Endothelial cell of hepatic sinusoid (primary cell): ENCODE measurements around the gene ATP23.

Source experiments
- in situ Hi-C: cut with HindIII; loops from 2 replicates; pipeline ENCODE4 v1.10.0; 2017; ENCODE audit warnings: low sequenced_read_pairs

ATP23 gene, protein sequence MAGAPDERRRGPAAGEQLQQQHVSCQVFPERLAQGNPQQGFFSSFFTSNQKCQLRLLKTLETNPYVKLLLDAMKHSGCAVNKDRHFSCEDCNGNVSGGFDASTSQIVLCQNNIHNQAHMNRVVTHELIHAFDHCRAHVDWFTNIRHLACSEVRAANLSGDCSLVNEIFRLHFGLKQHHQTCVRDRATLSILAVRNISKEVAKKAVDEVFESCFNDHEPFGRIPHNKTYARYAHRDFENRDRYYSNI

DNA sequence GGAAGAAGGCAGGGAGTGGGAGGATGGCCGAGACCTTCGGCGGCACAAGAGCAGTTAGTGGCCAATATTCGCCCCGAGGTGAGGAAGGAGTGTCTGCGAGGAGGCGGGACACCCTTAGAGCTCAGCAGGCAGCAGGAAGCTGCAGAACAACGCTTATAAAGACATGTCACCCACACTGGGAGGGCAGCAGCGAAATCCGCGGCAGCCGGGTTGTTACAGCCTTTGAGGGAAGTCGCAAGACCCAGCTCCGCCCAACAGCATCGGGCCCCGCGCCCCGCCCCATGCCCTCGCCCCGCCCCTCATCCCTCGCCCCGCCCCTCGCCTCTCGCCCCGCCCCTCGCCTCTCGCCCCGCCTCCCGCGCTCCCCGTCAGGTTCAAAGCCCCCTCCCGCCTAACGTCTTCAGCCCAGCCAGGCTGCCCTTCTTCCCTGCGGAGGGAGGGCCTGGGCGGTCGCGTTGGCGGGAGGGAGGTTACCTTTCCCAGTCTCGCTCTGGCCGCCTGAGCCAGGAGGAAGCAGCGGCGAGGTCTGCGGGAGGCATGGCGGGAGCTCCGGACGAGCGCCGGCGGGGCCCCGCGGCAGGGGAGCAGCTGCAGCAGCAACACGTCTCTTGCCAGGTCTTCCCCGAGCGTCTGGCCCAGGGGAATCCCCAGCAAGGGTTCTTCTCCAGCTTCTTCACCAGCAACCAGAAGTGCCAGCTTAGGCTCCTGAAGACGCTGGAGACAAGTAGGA, at the start of gene ATP23:
Gene ATP23 (plus strand): TSS at position 403 of the 730 bp plus-strand sequence. CDS start 135 bp downstream, at position 538.
- in situ Hi-C loops: no loop called here

DNA sequence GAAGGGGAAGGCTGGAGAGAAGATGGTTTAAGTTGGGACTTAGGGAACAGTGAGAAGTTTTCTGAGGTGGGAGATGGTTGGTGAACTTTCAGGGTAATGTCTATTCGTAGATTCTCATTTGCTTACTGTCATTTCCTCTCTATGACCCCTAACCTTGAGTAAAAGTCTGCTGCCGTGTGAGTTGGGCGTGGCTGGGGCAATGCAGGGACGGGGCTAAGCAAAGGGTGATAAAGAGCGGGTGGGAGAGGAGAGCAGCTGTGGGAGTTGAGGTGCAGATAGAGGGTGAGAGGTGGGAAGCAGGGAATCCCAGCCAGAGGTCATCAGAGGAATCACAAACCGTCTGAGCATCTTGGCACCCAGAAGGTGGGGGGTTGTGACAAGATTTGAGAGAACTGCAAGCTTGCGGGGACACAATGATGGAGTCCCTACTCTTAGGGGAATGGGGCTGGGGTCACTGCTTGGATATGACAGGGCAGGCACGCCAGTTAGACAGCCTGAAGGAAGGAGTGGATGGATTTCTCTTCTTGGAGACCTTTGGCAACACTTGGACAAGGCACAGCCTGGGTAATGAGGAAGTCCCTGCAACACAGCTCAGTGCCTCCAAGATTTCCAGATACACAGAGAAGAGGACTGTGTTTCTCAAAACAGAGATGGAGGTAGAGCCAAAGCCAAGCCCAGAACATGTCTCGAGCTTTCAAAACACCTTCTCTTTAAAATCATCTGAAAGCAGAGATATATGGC, 49.0 kb upstream of the ATP23 start:
- in situ Hi-C loops: loop anchor here (5.0 kb wide), 1 partner anchor 75 kb away; the partner anchor contains the start of gene AVIL

DNA sequence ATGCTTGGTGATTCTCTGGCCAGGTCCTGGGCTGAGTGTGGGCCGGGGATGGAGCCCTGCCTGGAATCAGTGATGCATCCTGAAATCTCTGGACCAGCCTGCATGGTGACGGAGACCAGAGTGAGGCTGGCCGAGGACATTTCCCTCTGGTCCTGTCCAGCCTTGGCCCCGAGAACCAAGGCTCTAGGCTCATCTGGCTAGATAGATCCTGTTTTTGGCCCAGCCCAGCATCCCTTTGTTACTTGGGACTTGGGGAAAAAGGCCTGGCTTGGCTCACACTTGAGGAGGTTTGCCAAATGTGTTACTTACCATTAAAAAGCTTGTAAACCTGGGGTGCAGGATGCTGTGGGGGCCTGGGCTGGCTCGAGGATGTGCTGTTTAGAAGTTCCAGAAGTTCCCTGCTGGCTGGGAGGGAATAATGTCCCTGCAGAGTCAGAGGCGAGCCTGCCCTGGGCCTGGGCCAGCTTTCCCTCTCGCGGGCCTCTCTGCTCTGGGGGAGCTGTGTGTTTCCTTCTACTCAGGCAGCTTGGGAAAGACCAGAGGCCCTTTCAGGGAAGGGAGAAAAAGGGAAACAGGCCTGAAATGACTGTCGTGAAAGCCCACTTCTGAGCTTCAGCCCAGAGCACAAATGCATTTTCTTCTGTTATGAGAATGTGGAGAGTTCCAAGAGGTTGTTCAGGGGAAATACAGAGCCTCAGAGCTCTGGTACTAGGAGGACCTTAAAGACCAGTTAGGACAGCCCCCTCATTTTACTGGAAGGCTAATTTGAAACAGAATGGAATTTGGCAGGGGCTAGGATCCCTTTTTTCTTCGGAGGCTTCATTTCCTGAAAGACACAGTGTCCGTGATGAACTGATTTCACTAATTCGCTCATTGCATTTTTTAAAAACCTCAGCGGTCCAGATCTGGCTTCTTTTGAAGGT, 47.7 kb upstream of the ATP23 start:
- in situ Hi-C loops: loop anchor here (5.0 kb wide), 1 partner anchor 76 kb away; the partner anchor contains the start of gene AVIL

DNA sequence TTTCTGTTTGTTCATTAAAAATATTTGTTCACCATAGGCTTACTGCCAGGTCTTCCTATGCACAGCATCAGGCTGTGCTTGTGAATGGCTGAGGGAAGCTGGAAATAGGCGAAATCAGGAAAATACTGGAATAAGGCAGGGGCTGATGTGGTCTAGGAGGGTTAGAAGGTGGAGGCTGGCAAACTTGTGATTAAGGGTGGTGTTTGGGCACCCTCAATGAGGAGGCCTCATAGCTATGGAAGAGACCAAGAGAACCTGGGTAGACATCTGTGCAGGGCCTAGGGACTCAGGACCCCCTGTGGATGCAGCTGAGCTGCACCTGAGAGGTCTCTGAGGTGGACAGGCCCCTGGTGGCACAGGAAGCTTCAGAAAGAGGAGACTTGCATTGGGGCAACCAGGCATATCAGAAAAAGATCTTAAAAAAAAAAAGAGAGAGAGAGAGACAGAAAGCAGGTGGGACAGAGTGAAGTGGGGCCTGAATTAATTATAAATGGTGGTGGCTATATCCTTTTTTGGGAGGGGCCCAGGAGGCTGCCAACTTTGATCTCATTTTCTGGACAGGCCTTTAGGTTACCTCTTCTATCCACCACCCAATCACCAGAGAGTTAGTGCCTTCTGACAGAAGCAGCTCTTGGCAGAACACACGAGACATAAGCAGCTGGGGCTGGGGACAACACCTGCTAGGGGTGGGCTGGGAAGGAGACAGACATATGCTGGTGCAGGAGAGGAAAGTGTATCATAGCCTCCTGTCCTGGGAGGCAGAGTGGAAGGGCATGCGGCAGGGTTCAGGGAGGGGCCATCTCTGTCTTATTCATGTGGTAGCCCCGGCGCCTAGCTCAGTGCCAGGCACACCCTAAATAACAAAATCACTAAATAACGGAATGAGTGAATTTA, 46.7 kb upstream of the ATP23 start:
- in situ Hi-C loops: loop anchor here (5.0 kb wide), 1 partner anchor 77 kb away; the partner anchor contains the start of gene AVIL

DNA sequence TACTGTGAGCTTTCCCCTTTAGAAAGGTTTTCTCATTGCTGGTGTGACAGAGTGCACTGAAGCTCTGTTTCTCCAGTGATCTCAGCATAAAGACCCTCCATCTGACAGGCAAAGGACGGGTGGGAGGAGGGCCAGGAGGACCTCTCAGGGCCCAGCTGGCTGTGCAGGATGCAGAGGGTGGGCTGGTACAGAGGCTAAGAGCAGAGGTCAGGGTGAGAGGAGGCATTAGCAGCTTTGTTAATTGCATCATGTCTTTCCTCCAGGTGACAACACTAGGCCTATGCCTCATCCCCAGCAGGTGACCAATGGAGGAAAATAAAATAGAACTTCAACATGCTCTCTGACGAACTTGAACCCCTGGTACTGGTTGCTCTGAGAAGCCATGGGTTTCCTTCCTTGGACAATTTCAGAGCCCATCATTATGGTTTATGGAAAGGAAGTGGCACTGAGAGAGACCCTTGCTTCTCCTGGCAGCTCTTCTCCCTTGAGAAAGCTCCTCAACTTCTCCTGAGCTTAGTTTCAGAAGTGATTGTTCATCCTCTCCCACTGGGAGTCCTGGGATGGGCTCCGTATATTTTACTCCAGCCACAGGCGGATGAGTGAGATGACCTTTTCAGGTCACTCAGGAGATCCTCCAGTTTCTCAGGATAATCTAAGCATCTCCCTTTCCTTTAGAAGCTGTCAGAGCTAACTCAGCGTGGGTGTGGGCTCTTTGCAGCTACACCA, 45.8 kb upstream of the ATP23 start:
- in situ Hi-C loops: no loop called here

DNA sequence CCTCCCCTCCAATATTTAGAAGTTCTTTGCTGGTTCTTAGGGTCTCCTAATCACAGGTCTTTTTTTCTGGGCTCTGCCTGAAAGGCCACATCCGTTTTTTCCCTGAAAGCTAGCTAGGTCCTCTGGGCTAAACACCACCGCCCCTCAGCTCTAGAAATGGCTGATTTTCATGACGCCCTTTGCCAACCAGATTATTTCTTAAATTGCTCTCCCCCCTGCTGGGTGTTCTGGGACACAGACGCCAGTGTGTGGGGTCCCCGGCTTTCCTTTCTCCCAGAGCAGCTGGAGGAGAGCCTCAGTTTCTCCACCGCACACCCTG, 45.3 kb upstream of the ATP23 start:
- in situ Hi-C loops: no loop called here

DNA sequence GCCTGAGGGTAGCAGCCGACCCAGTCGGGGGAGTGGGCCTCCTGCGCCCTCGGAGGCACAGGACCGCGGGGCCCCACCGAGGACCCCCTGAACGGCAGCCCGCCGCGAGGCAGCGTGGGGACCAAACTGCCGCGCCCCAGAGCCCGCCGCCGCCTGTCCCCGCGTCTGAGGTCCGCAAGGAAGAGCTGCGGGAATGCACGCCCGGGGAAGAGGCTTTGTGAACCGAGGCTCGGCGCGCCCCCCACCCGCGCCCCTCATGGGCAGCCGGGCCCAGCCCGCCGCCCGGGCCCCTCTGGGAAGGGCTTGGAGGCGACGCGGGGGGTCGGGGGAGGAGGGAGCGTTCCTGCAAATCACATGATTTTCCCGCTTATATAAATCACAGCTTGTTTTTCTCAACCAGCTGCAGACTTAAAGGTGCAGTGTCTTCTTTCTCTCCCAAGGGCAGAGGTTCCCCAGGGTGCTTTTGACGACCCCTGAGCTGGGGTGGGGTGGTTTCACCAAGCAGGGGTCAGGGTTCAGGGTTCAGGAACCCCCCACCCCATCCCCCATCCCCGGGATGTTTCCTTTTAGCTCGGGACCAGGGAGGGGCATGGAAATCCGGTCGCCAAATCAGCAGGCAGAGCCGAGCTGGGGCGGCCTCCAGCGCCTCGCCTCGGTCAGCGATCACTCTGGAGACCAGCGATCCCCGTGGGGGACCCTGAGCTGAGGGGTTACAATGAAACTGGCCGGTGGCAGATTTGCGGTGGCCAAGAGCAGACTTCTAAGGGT, 44.7 kb upstream of the ATP23 start:
- in situ Hi-C loops: no loop called here

DNA sequence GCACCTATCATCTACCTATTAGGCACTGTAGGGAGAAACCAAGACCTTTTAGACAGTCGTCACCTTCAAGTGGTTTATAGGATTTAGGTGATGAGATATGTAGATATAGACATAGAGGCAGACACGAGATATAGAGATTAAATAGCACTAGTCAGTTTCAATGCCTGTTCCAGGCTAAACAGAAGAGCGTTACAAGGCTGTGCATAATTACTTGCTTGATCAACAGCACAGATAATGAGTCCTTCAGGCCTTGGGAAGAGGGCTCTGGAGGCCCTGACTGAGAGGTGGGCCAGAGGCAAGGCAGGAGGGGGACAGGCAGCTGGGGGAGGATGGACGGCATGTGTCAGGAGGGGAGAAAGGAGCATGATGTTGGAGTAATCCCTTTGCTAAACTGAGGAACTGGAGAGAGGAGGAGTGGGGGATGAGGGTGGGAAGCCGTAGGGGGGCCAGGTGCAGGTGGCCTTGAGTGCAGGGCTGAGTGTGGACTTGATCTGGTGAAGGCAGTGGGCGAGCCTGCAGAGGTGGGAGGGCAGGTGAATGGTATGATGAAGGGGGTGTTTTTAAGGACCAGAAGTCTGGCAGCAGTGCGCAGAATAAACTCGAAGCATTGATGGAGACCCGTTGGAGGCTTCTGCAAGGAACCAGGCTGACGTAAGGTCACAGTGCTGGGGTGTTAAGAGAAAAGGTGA, 43.9 kb upstream of the ATP23 start:
- in situ Hi-C loops: no loop called here

DNA sequence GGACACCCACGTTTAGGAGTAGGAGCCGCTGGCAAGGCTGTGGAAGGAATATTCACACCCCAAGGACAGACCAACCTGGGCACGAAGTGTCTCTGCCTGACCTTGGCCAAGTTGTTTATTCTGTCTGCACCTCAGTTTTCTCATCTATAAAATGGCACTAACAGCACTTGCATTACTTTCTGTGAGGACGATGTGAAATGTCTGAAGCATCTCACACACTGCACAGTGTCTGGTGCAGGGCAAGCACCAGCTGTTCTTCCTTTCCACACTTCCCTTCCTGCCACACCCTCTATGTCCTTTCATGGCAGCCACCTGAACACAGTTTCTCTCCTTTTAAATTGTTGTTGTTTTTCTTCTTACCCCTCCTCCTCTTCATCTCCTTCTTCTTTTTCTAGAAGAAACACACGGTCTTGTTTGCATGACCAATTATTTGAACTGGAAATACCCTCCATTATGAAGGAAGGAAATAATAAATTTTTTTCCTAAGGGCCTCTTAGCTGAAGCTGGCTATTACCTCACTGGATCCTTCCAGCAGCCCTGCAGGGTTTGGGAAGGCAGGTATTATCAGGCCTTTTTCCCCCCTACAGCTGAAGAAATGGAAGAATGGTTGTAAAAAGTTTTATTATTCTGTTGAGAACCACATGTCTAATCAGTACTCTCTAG, 42.9 kb upstream of the ATP23 start:
- in situ Hi-C loops: no loop called here

DNA sequence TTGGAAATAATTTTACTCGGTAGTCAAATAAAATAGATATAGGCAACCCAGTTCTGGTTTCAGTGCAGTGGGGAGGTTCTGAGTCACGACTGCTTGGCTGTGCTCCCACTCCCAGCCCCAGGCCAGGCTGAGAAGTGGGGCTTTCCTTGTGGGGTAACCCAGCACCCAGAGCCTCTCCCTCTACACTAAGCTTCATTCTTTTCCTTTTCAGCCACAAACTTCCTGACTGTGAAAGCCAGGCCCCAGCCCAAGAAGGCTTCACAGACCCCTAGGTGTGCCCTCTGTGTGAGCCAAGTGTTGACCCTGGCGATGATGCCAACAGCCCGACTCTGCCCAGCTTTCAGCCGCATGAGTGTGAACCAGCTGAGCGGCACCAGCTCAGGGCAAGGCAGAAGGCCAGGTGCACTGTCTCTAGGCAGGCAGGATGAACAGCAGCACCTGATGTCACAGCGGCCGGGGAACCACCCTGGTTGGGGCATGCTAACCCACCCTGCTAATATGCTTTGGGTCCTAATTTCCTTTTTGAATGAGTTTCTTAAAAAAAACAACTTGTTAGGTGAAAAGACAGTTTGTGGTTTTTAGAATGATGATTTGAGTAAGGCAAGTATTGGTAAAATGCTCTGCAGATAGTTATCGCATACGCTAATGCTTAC, 42.2 kb upstream of the ATP23 start:
- in situ Hi-C loops: no loop called here

DNA sequence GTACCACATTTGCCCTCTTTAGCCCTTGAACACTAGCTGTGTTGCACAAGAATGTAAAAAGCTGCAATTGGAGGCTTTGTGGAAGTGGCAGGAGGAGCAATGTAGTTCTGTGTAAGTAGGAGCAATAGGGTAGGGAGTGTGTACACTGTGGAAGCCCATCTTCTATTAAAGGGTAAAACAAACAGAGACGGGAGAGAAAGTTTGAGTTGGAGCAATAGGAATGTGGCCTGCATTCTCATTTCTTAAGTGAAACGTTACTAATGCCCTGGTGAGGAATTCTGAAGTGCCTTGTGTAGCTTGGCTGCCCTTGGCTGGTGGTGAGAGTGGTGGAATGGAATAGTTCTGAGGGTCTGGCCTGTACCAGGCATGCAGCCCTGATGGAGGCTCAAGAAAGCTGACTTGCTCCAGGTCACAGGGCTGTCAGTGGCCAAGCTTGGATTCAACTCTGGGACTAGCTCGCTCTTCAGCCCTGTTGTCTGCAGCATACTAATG, 38.8 kb upstream of the ATP23 start:
- in situ Hi-C loops: no loop called here

DNA sequence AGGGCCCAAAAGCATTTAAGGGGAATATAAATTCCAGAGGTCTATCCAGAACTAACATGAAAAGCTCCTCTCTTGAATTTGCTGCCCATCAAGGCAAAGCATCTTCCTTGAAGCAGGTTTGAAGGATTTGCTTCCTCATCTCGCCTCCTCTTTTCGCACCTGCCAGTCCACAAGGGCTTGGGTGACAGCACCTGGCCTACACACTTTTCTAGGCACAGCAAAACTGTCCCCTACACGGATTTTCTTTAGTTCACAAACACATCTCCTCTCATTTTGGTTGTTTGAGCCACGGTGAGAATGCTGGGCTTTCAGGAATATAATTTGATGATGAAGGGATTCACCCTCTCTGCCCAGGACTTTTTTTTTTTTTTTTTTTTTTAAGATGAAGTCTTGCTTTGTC, 36.9 kb upstream of the ATP23 start:
- in situ Hi-C loops: no loop called here

DNA sequence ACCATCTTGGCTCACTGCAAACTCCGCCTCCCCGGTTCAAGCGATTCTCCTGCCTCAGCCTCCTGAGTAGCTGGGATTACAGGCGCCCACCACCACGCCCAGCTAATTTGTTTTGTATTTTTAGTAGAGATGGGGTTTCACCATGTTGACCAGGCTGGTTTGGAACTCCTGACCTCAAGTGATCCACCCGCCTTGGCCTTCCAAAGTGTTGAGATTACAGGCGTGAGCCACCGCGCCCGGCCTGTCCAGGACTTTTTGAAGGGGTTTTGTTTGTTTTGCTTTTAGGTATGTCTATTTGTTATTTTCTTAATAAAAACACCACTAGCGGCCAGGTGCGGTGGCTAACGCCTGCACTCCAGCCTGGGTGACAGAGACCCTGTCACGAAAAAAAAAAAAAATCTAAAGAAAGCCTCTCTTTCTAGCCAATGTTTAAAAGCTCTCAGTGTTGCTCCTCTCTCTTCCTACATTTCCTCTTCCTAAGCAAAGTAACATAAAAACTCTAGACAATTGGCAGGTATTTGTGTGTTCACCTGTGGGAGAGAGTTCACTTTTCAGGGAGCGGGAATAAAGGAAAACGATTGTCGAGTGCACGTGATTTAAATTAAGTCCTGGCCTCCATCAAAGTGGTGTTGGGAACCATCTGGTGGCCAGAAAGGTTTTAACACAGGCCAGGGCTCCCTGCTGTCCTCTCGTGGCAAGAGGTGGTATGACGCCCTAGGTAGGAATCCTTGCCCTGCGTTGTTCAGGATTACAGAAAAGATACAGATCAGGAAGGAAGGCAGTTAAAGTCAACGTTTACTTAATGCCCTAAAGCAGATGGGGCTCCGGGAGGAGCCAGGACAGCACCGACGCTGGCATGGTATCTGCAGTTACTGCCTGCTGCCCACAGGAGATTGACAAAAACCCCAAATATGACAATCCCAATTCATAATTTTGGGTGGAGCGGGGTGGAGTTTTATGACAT, 36.2 kb upstream of the ATP23 start:
- in situ Hi-C loops: no loop called here

DNA sequence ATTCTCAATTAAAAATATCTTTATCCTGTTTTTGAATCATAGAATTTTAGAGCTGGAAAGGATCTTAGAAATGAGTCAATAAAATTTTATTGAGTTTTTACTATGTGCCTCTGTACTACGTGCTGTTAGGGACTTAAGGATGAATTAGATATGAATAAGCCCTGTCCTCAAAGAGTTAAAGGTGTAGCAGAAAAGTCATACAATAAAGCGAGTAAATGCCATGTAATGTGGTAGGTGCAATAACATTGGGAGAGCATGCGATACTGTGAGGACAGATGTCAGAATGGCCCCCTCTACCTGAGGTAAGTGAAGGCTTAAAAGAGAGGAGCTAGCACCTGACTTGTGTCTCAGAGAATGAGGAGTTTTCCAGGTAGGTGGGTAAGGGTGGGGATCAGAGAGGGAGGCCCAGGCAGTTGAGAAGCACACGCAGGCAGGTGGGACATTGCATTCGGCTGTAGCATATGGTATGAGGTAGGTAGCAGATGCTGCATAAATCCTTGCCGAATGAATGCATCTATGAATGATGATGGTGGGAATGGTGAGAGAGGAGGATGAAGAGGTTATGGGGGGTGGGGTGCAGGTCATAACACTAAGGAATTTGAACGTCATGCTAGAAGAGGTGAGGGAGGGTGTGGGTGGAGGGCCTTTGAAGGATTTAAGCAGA, 35.4 kb upstream of the ATP23 start:
- in situ Hi-C loops: no loop called here

DNA sequence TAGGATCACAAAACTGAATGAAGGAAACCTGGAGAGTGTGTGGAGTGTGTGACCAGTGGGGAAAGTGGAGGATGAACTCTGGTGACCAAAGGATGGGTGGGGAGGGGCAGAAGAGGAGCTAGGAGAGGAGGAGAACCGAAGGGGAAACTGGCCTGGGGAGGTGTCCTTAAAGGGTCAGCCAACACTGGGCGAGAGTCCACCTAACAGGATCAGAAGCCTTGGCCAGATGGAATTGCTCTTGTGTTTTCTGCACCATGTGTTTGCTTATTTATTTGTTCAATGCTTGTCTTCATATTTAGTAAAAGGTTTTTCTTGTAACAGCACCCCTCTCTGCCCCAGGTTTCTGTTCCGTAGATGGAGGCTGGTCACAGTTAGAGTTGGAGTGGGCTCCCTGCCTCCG, 34.5 kb upstream of the ATP23 start:
- in situ Hi-C loops: no loop called here
